Coronary artery (tissue), 2 donors: ENCODE data around the gene IRF3.
A peak's percentile ranks its signal among the peaks of the same experiment; 100 is the strongest.

Source experiments
- DNase-seq: peaks from one replicate; pipeline ENCODE4 v3.0.0-alpha.2; 2017; ENCODE audit warnings: low spot score
- H3K27ac ChIP-seq, 2 donors: fragments of 200-600 bp; sonication (generic); one replicate each; pipeline ENCODE4 v1.5.1; 2016 to 2019
- H3K4me3 ChIP-seq: fragments of 200-600 bp; sonication (generic); 2 replicates; pipeline ENCODE4 v1.5.1; 2016; ENCODE audit warnings: mild to moderate bottlenecking, moderate library complexity
- CTCF ChIP-seq: fragments of 200-600 bp; sonication (generic); IDR thresholded peaks from one replicate; pipeline ENCODE4 v1.5.1; 2019; ENCODE audit warnings: antibody characterized with exemption

The IRF3 gene

GRCh38 chr19:49686503-49687088, 20.9 kb upstream of the IRF3 start:
- no peak for TF ChIP-seq CTCF
- no peak for DNase-seq
- Histone ChIP-seq H3K4me3 (no peak overlapping the region), H3K27ac (no peak overlapping the region)

GRCh38 chr19:49685845-49686332, 20.2 kb upstream of the IRF3 start:
- Histone ChIP-seq H3K4me3 (no peak overlapping the region), H3K27ac (no peak overlapping the region)
- no peak for DNase-seq
- TF ChIP-seq CTCF = no peak

GRCh38 chr19:49684983-49685553, 19.4 kb upstream of the IRF3 start:
- no peak for TF ChIP-seq CTCF

GRCh38 chr19:49684251-49684982, 18.8 kb upstream of the IRF3 start:
- TF ChIP-seq CTCF = no peak
- DNase-seq = no peak
- H3K4me3 ChIP-seq = no peak overlapping the region
- H3K27ac ChIP-seq = no peak overlapping the region

More at GRCh38 chr19:49684983-49685553, 19.4 kb upstream of the IRF3 start:
- no peak overlapping the region for H3K4me3 ChIP-seq
- no peak overlapping the region for H3K27ac ChIP-seq
- no peak for DNase-seq

- no peak for TF ChIP-seq CTCF
- no peak overlapping the region for H3K4me3 ChIP-seq
- no peak overlapping the region for H3K27ac ChIP-seq
- DNase-seq = peak; percentile 59
Observed at GRCh38 chr19:49683814-49684250, 18.2 kb upstream of the IRF3 start.

GRCh38 chr19:49682274-49682673, 16.6 kb upstream of the IRF3 start:
- no peak for DNase-seq
- H3K27ac ChIP-seq = no peak overlapping the region
- H3K4me3 ChIP-seq = no peak overlapping the region
- no peak for TF ChIP-seq CTCF
